DMS 273 treated with DMSO at 0.1 percent for 48 hours (cell line): ENCODE data around the gene BABAM2.

Experiments used
- DNase-seq: peaks from one replicate; lab custom pipeline; 2025; lab: John Stamatoyannopoulos, UW

Gene BABAM2

GRCh38 chr2:27912512-27912911, 22.0 kb downstream of the BABAM2 start:
- no peak for DNase-seq

GRCh38 chr2:27914041-27914804, 23.7 kb downstream of the BABAM2 start:
- no peak for DNase-seq

- DNase-seq, result no peak
These were observed 24.3 kb downstream of the BABAM2 start for GRCh38 chr2:27914805-27915175.

- DNase-seq, result no peak
These were observed 24.7 kb downstream of the BABAM2 start for GRCh38 chr2:27915191-27915590.

- no peak for DNase-seq
These were observed 25.3 kb downstream of the BABAM2 start for GRCh38 chr2:27915874-27916273.

GRCh38 chr2:27916293-27916995, 25.9 kb downstream of the BABAM2 start:
- no peak for DNase-seq

GRCh38 chr2:27920148-27920885, 29.8 kb downstream of the BABAM2 start:
- DNase-seq, result no peak

- no peak for DNase-seq
These were observed 30.9 kb downstream of the BABAM2 start for GRCh38 chr2:27921424-27921823.

- no peak for DNase-seq
These were observed 31.5 kb downstream of the BABAM2 start for GRCh38 chr2:27921880-27922547.

GRCh38 chr2:27922842-27923241, 32.3 kb downstream of the BABAM2 start:
- no peak for DNase-seq

GRCh38 chr2:27925766-27926472, 35.4 kb downstream of the BABAM2 start:
- DNase-seq, result no peak

- DNase-seq, result no peak
These were observed 39.5 kb downstream of the BABAM2 start for GRCh38 chr2:27929916-27930486.

GRCh38 chr2:27931361-27931950, 40.9 kb downstream of the BABAM2 start:
- DNase-seq, result no peak

GRCh38 chr2:27932396-27932795, 41.9 kb downstream of the BABAM2 start:
- DNase-seq, result no peak

- DNase-seq, result no peak
These were observed 44.5 kb downstream of the BABAM2 start for GRCh38 chr2:27935026-27935425.

GRCh38 chr2:27940090-27940671, 49.7 kb downstream of the BABAM2 start:
- no peak for DNase-seq

- no peak for DNase-seq
These were observed 50.5 kb downstream of the BABAM2 start for GRCh38 chr2:27940982-27941381.

- no peak for DNase-seq
These were observed 52.4 kb downstream of the BABAM2 start for GRCh38 chr2:27942612-27943547.

GRCh38 chr2:27946530-27947060, 56.1 kb downstream of the BABAM2 start:
- DNase-seq, result no peak
